Right lobe of liver (tissue), 6 donors: ENCODE results near the gene SPOCK1. TPM values are rescaled to one million over a fixed set of nuclear protein-coding genes. Genes with fewer than 3 reads are reported as not detected.

Experiments used
- ATAC-seq, 4 donors: fragments of 200-7000 bp; cut with Tn5 transposase; one replicate each; pipeline ENCODE4 v1.9.1; 2020; ENCODE audit warnings: mild to moderate bottlenecking in 4 of 4, moderate library complexity in 4 of 4
- DNase-seq, 3 donors: peaks; one replicate each; pipeline ENCODE4 v3.0.0-alpha.2; 2020
- H3K27ac ChIP-seq, 3 donors: fragments of 200-600 bp; one replicate each; pipeline ENCODE4 v1.8.0; 2022
- H3K27me3 ChIP-seq, 2 donors: fragments of 200-600 bp; one replicate each; pipeline ENCODE4 v1.8.0; 2022
- H3K36me3 ChIP-seq, 4 donors: fragments of 200-600 bp; sonication (generic) in 1 of 4; one replicate each; pipeline versions ENCODE4 v1.5.1 to v1.8.0; 2017 to 2022; ENCODE audit warnings: control low read depth in 1 of 4
- H3K4me1 ChIP-seq, 4 donors: fragments of 200-600 bp; sonication (generic) in 1 of 4; one replicate each; pipeline versions ENCODE4 v1.5.1 to v1.8.0; 2017 to 2022; ENCODE audit warnings: control low read depth in 1 of 4
- H3K4me3 ChIP-seq, 3 donors: fragments of 200-600 bp; one replicate each; pipeline ENCODE4 v1.8.0; 2022
- H3K9me3 ChIP-seq, 4 donors: fragments of 200-600 bp; sonication (generic) in 1 of 4; one replicate each; pipeline versions ENCODE4 v1.5.1 to v1.8.0; 2017 to 2022; ENCODE audit warnings: control low read depth in 1 of 4
- POLR2A ChIP-seq: fragments of 450-650 bp; IDR thresholded peaks from one replicate; pipeline ENCODE4 v1.6.1; 2017; ENCODE audit warnings: antibody characterized with exemption, mild to moderate bottlenecking
- WGBS: methylation state at CpG from one replicate; pipeline ENCODE4 v1.1.6; 2018; ENCODE audit warnings: low coverage, low lambda C conversion rate; ENCODE audit not compliant: insufficient coverage; ENCODE audit errors: missing lambda C conversion rate; 5-methylcytosine and 5-hydroxymethylcytosine counted together
- intact Hi-C, 2 donors: fragments of 100-400 bp; cut with DNase I; formaldehyde crosslinking; loops; one replicate each; pipeline versions ENCODE4 v1.11.2 to v1.14.1; 2022
- total RNA-seq, 6 experiments: library from RNA; depleted of rRNA in 2 of 6; stranded (reverse); fragments of >200 nt in 2 of 6; fragmentation: NEBNext Ultra II Directional in 3 of 6; extraction: Animal tissue kit (Norgen Biotek cat#: 25700) in 3 of 6; gene quantifications; one replicate each; pipeline versions ENCODE4 v1.1.0 to v1.2.4, GENCODE V29; 2016 to 2023
- TF ChIP-seq, protein P1 (sequence below), 4 donors: fragments of 200-600 bp in 3 of 4; fragments of 450-650 bp in 1 of 4; IDR thresholded peaks; one replicate each; pipeline versions ENCODE4 v1.5.1 to v1.8.0; 2016 to 2022; ENCODE audit warnings: antibody characterized with exemption in 4 of 4, mild to moderate bottlenecking in 2 of 4
- donor health status: DM: no; HTN: yes; CAD: no.
- donor health status: DM: no; HTN: no; CAD: no.
- donor health status: DM: no; HTN: no; CAD: no.
- donor health status: DM: no; HTN: yes; CAD: no.
- donor health status: DM: no; HTN: yes; CAD: no.

Gene SPOCK1
- total RNA-seq, 6 experiments from 2014 or later = 0.06 to 0.86 (median 0.15) TPM; not detected in 1

GRCh38 chr5:137056676-137057075 lies 442.4 kb downstream of the SPOCK1 start:
- no peak overlapping the region for H3K4me3 ChIP-seq
- intact Hi-C loops = no loop called here
- 67% methylated on average over 1 of the region's 2 CpGs for WGBS
- no peak for TF ChIP-seq POLR2A
- TF ChIP-seq, protein P1, sequence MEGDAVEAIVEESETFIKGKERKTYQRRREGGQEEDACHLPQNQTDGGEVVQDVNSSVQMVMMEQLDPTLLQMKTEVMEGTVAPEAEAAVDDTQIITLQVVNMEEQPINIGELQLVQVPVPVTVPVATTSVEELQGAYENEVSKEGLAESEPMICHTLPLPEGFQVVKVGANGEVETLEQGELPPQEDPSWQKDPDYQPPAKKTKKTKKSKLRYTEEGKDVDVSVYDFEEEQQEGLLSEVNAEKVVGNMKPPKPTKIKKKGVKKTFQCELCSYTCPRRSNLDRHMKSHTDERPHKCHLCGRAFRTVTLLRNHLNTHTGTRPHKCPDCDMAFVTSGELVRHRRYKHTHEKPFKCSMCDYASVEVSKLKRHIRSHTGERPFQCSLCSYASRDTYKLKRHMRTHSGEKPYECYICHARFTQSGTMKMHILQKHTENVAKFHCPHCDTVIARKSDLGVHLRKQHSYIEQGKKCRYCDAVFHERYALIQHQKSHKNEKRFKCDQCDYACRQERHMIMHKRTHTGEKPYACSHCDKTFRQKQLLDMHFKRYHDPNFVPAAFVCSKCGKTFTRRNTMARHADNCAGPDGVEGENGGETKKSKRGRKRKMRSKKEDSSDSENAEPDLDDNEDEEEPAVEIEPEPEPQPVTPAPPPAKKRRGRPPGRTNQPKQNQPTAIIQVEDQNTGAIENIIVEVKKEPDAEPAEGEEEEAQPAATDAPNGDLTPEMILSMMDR (IDR thresholded peaks at IDR 0.05) = no peak
- DNase-seq = no peak
- ATAC-seq = no peak
- no peaks in the 10 kb centered on the region for H3K9me3 ChIP-seq
- no peaks in the 10 kb centered on the region for H3K4me1 ChIP-seq
- no peaks in the 10 kb centered on the region for H3K27me3 ChIP-seq
- no peaks in the 10 kb centered on the region for H3K36me3 ChIP-seq
- H3K27ac ChIP-seq = no peak overlapping the region

GRCh38 chr5:137055271-137055872 lies 443.8 kb downstream of the SPOCK1 start:
- Histone ChIP-seq H3K27ac (no peak overlapping the region), H3K4me3 (no peak overlapping the region), H3K36me3 (no peaks in the 10 kb centered on the region), H3K4me1 (no peaks in the 10 kb centered on the region), H3K27me3 (no peaks in the 10 kb centered on the region), H3K9me3 (no peaks in the 10 kb centered on the region)
- WGBS = 61% methylated on average over 2 of the region's 2 CpGs
- DNase-seq (no peak), ATAC-seq (no peak)
- intact Hi-C loops = no loop called here
- TF ChIP-seq, protein P1 (IDR thresholded peaks at IDR 0.05) = no peak
- TF ChIP-seq POLR2A = no peak

DNA sequence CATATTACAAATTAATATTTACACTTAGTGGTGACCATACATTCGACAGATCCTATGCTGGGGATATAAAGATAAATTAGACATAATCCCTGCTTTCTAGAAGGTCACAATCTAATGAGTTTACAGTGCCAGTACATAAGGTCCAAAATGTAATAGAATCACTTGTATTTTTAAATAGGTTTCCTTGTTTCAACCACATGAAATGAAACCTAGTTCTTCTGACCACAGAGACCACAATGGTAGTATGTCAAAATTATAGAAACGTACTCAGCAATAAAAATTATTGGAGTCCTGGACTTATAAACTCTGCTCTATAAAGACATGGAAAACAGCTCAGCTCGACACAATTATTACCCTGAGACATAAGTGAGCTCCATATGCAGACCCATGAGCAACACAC lies 444.3 kb downstream of the SPOCK1 start:
- Histone ChIP-seq H3K27ac (no peak overlapping the region), H3K9me3 (no peaks in the 10 kb centered on the region), H3K27me3 (no peaks in the 10 kb centered on the region), H3K36me3 (no peaks in the 10 kb centered on the region), H3K4me3 (no peak overlapping the region), H3K4me1 (no peaks in the 10 kb centered on the region)
- intact Hi-C loops = no loop called here
- no peak for TF ChIP-seq POLR2A
- TF ChIP-seq, protein P1 (IDR thresholded peaks at IDR 0.05) = no peak
- 24% methylated on average over 3 of the region's 3 CpGs for WGBS
- DNase-seq (no peak), ATAC-seq (no peak)

GRCh38 chr5:137054335-137054734 lies 444.8 kb downstream of the SPOCK1 start:
- TF ChIP-seq, protein P1 (IDR thresholded peaks at IDR 0.05) = no peak
- TF ChIP-seq POLR2A = no peak
- ATAC-seq (no peak), DNase-seq (no peak)
- intact Hi-C loops = no loop called here
- Histone ChIP-seq H3K36me3 (no peaks in the 10 kb centered on the region), H3K27me3 (no peaks in the 10 kb centered on the region), H3K27ac (no peak overlapping the region), H3K4me3 (no peak overlapping the region), H3K9me3 (no peaks in the 10 kb centered on the region), H3K4me1 (no peaks in the 10 kb centered on the region)
- 38% methylated on average over 1 of the region's 1 CpG for WGBS

DNA sequence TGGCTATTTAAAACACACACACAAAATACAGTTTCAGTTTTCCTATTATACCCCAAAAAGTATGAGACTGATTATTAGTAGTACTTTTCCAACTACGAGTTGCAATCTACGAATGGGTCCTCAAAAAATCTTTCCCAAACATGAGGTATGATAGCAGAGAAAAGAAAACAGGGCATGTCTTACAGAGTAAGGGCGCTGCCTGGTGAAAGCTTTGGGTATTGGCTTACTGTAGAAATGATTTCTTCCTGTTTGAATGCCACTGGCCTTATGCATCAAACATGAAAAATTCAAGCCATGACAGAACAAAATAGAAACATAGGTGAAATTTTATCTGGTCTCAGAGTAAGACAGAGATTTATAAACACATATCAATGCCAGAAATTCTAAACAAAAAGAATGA lies 448.0 kb downstream of the SPOCK1 start:
- Histone ChIP-seq H3K9me3 (no peaks in the 10 kb centered on the region), H3K27me3 (no peaks in the 10 kb centered on the region), H3K36me3 (no peaks in the 10 kb centered on the region), H3K4me3 (no peak overlapping the region), H3K27ac (no peak overlapping the region), H3K4me1 (no peaks in the 10 kb centered on the region)
- ATAC-seq (no peak), DNase-seq (no peak)
- whole genome bisulfite sequencing = 55% methylated on average over 3 of the region's 3 CpGs
- intact Hi-C loops = no loop called here
- TF ChIP-seq POLR2A = no peak
- TF ChIP-seq, protein P1 (IDR thresholded peaks at IDR 0.05) = no peak
